GM19468 (cell line): ENCODE data around the gene DPH6.

Experiments
- ATAC-seq: cut with Tn5 transposase; IDR thresholded peaks from one replicate; pipeline ENCODE4 v1.9.1; 2021; ENCODE audit warnings: mild to moderate bottlenecking, moderate library complexity, moderate number of reproducible peaks; ENCODE audit not compliant: unreplicated experiment; ENCODE audit errors: extremely low read depth

Gene DPH6

GRCh38 chr15:35491999-35492398, 54.0 kb downstream of the DPH6 start:
- no peak for ATAC-seq

- ATAC-seq = no peak
Measured at GRCh38 chr15:35491173-35491572, 54.8 kb downstream of the DPH6 start.

- ATAC-seq = no peak
Measured at GRCh38 chr15:35490511-35490910, 55.5 kb downstream of the DPH6 start.

GRCh38 chr15:35487417-35487816, 58.5 kb downstream of the DPH6 start:
- ATAC-seq = no peak

- no peak for ATAC-seq
Measured at GRCh38 chr15:35486296-35486695, 59.7 kb downstream of the DPH6 start.

- no peak for ATAC-seq
Measured at GRCh38 chr15:35485411-35485810, 60.6 kb downstream of the DPH6 start.

GRCh38 chr15:35484231-35484945, 61.6 kb downstream of the DPH6 start:
- no peak for ATAC-seq

GRCh38 chr15:35481992-35482391, 64.0 kb downstream of the DPH6 start:
- no peak for ATAC-seq

GRCh38 chr15:35481064-35481463, 64.9 kb downstream of the DPH6 start:
- no peak for ATAC-seq

GRCh38 chr15:35479423-35479822, 66.5 kb downstream of the DPH6 start:
- no peak for ATAC-seq

GRCh38 chr15:35477312-35478262, 68.4 kb downstream of the DPH6 start:
- ATAC-seq = no peak

GRCh38 chr15:35471024-35471423, 74.9 kb downstream of the DPH6 start:
- no peak for ATAC-seq

- no peak for ATAC-seq
Measured at GRCh38 chr15:35470441-35470840, 75.5 kb downstream of the DPH6 start.

- no peak for ATAC-seq
Measured at GRCh38 chr15:35466476-35466875, 79.5 kb downstream of the DPH6 start.

- ATAC-seq = no peak
Measured at GRCh38 chr15:35465783-35466182, 80.2 kb downstream of the DPH6 start.

GRCh38 chr15:35460616-35461015, 85.3 kb downstream of the DPH6 start:
- ATAC-seq = no peak

- no peak for ATAC-seq
Measured at GRCh38 chr15:35458176-35458856, 87.6 kb downstream of the DPH6 start.

GRCh38 chr15:35455201-35455600, 90.8 kb downstream of the DPH6 start:
- no peak for ATAC-seq

GRCh38 chr15:35450492-35450891, 95.5 kb downstream of the DPH6 start:
- no peak for ATAC-seq

- no peak for ATAC-seq
Measured at GRCh38 chr15:35448294-35448693, 97.7 kb downstream of the DPH6 start.

- no peak for ATAC-seq
Measured at GRCh38 chr15:35445891-35446290, 100.1 kb downstream of the DPH6 start.
